Activated B cell treated with CpG ODN at 0.5 μM for 24 hours (primary cell): ENCODE data around the gene NOS1AP. TPM values are rescaled to one million over a fixed set of nuclear protein-coding genes. Genes with fewer than 3 reads are reported as not detected.

Experiments used
- ATAC-seq: fragments of 200-7000 bp; cut with Tn5 transposase; one replicate; pipeline ENCODE4 v1.10.0; 2021; ENCODE audit warnings: low read depth, mild to moderate bottlenecking, moderate library complexity
- CTCF ChIA-PET: fragments of 350-600 bp; sonication (Branson Sonifier 250); formaldehyde crosslinking; loops from one replicate; lab custom pipeline; 2021; ENCODE audit warnings: antibody characterized with exemption; lab: Charles Lee
- POLR2A ChIA-PET: fragments of 350-600 bp; sonication (Branson Sonifier 250); formaldehyde crosslinking; loops from one replicate; lab custom pipeline; 2021; ENCODE audit warnings: antibody characterized with exemption; lab: Charles Lee
- DNase-seq: peaks from one replicate; pipeline ENCODE4 v3.0.0; 2022
- H3K27ac Mint-ChIP-seq: one replicate; pipeline ENCODE4 v1.8.0; 2020; ENCODE audit warnings: mixed read lengths
- H3K27me3 Mint-ChIP-seq: one replicate; pipeline ENCODE4 v1.8.0; 2021; ENCODE audit warnings: mixed read lengths
- H3K36me3 Mint-ChIP-seq: one replicate; pipeline ENCODE4 v1.8.0; 2021; ENCODE audit warnings: low read depth, mixed read lengths
- H3K4me1 Mint-ChIP-seq: one replicate; pipeline ENCODE4 v1.8.0; 2021; ENCODE audit warnings: mixed read lengths
- H3K4me3 Mint-ChIP-seq: one replicate; pipeline ENCODE4 v1.8.0; 2020; ENCODE audit warnings: mild to moderate bottlenecking, mixed read lengths
- H3K9me3 Mint-ChIP-seq: one replicate; pipeline ENCODE4 v1.8.0; 2020; ENCODE audit warnings: mixed read lengths
- CTCF ChIP-seq: fragments of 200-600 bp; IDR thresholded peaks from one replicate; pipeline ENCODE4 v1.8.0; 2022; ENCODE audit warnings: antibody characterized with exemption, mild to moderate bottlenecking
- intact Hi-C: fragments of 100-400 bp; cut with micrococcal nuclease; formaldehyde crosslinking; loops from one replicate; pipeline ENCODE4 v1.15.1; 2024
- total RNA-seq: library from RNA; stranded (reverse); gene quantifications from 2 replicates; pipeline ENCODE4 v1.2.3, GENCODE V29; 2022

NOS1AP gene
- total RNA-seq, 1 donor from 2014 or later = not detected

- CTCF ChIA-PET = no interaction called here
These were observed 47.7 kb downstream of the NOS1AP start for GRCh38 chr1:162117039-162117774.

GRCh38 chr1:162118063-162118462, 48.6 kb downstream of the NOS1AP start:
- H3K27me3 Mint-ChIP-seq = peaks cover 6% of the 10 kb centered on the region
- H3K4me3 Mint-ChIP-seq = no peak overlapping the region
- POLR2A ChIA-PET = no interaction called here
- ATAC-seq (no peak), DNase-seq (no peak)
- TF ChIP-seq CTCF = no peak
- H3K36me3 Mint-ChIP-seq = no peaks in the 10 kb centered on the region
- H3K4me1 Mint-ChIP-seq = no peaks in the 10 kb centered on the region
- H3K27ac Mint-ChIP-seq = no peak overlapping the region
- no peaks in the 10 kb centered on the region for H3K9me3 Mint-ChIP-seq
- CTCF ChIA-PET = no interaction called here
- intact Hi-C loops = no loop called here

More at GRCh38 chr1:162117039-162117774, 47.7 kb downstream of the NOS1AP start:
- no peaks in the 10 kb centered on the region for H3K36me3 Mint-ChIP-seq
- no peak for TF ChIP-seq CTCF
- H3K4me3 Mint-ChIP-seq = no peak overlapping the region
- ATAC-seq (no peak), DNase-seq (no peak)
- intact Hi-C loops = no loop called here
- H3K9me3 Mint-ChIP-seq = no peaks in the 10 kb centered on the region
- H3K27me3 Mint-ChIP-seq = peaks cover 13% of the 10 kb centered on the region
- H3K27ac Mint-ChIP-seq = no peak overlapping the region
- H3K4me1 Mint-ChIP-seq = no peaks in the 10 kb centered on the region
- POLR2A ChIA-PET = no interaction called here

- Mint-ChIP-seq H3K27me3 (peaks cover 19% of the 10 kb centered on the region), H3K27ac (no peak overlapping the region), H3K4me1 (no peaks in the 10 kb centered on the region), H3K9me3 (peaks cover 5% of the 10 kb centered on the region), H3K4me3 (no peak overlapping the region), H3K36me3 (no peaks in the 10 kb centered on the region)
- no peak for DNase-seq
- POLR2A ChIA-PET = no interaction called here
- TF ChIP-seq CTCF = no peak
- no peak for ATAC-seq
- intact Hi-C loops = no loop called here
- CTCF ChIA-PET = no interaction called here
These were observed 59.3 kb downstream of the NOS1AP start for GRCh38 chr1:162128693-162129356.

GRCh38 chr1:162130308-162130707, 60.8 kb downstream of the NOS1AP start:
- no peak for DNase-seq
- H3K27me3 Mint-ChIP-seq = peaks cover 21% of the 10 kb centered on the region

More at GRCh38 chr1:162130308-162130707, 60.8 kb downstream of the NOS1AP start:
- no peak overlapping the region for H3K4me3 Mint-ChIP-seq
- no peaks in the 10 kb centered on the region for H3K36me3 Mint-ChIP-seq
- ChIA-PET CTCF (no interaction called here), POLR2A (no interaction called here)
- ATAC-seq = no peak
- H3K27ac Mint-ChIP-seq = no peak overlapping the region
- no peaks in the 10 kb centered on the region for H3K4me1 Mint-ChIP-seq
- H3K9me3 Mint-ChIP-seq = peaks cover 4% of the 10 kb centered on the region
- intact Hi-C loops = no loop called here
- no peak for TF ChIP-seq CTCF
